Colon (tissue), 2 donors: ENCODE results near the gene CACNA1E.
"Not testable (repeated sequence)": the region's sequence is repeated elsewhere in the genome, so short reads cannot be mapped to it uniquely, and the experiment has no call there.

Experiments used
- FAIRE-seq: peaks from 2 replicates; lab custom pipeline; 2012; peaks lifted over from hg19 to GRCh38; lab: Jason Lieb, UNC
- donor health status: control.
- donor health status: control.

The CACNA1E gene

DNA sequence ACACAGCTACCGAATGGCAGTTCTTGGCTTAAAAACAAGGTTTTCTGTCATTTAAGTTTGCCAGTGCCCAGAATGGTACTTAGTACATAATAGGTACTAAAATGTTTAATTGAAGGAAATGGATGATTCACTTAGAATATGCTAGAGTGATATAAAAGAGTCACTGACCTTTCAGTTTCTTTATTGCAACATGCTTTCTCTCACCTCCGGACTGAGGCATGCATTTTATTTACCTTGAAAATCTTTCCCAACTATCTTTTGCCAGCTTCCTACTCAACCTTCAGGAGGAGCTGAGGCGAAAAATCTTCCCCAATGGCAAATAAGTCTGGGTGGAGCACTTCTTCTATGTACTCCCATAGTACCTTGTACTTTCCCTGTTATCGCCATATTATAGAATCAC is 333.3 kb downstream of the CACNA1E start:
- no peak for FAIRE-seq

- FAIRE-seq, result no peak
Observed at GRCh38 chr1:181817091-181817490, 333.8 kb downstream of the CACNA1E start.

DNA sequence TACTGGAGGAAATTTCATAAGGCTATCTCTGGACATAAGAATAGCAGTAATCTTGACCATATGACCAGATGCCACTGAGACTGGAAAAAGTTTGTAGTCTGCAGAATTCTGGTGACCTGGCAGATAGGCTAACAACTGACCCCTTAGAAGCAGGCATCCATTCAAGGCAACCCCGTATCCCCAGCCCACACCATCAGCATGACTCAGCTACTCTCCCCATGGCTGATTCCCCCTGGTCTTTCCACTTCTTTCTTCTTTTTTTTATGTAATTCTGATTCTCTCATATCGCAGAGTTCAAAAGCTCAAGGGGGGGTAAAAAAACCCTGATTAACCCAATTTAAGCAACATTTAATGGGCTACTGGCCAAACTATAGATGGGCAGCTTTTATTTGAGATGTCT is 335.1 kb downstream of the CACNA1E start:
- no peak for FAIRE-seq

GRCh38 chr1:181818943-181819342 is 335.6 kb downstream of the CACNA1E start:
- no peak for FAIRE-seq

DNA sequence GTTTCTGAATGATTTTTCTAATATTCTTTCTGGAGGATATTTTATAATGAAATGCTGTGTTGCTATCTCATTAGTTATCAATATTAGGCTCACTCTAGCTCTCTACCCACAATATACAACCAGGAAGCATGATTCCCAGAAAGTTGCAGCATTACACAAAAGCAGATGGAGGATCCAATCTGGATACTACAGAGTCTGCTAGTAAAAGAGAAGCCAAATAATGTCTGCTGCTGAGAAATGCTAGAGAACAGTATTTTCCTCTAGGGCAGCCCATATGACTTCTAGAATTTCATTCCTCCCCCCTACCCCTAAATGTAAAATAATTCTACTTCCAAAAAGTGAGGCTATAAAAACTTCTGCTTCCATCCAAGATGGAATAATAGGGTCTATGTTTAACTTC is 338.4 kb downstream of the CACNA1E start:
- FAIRE-seq, result no peak

DNA sequence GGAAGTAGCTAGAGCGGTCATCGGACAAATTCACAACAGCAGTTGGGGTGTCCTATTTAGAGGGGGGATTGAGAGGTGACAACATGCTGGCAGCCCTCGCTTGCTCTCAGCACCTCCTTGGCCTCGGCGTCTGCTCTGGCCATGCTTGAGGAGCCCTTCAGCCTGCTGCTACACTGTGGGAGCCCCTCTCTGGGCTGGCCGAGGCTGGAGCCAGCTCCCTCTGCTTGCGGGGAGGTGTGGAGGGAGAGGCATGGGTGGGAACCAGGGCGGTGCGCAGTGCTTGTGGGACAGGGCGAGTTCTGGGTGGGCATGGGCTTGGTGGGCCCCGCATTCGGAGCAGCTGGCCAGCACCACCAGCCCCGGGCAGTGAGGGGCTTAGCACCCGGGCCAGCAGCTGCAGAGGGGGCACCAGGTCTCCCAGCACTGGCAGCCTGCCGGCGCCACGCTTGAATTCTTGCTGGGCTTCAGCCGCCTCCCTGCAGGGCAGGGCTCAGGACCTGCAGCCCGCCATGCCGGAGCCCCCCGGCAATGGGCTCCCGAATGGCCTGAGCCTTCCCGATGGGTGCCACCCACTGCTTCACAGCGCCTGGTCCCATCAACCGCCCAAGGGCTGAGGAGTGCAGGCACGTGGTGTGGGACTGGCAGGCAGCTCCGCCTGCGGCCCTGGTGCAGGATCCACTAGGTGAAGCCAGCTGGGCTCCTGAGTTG is 349.0 kb downstream of the CACNA1E start:
- FAIRE-seq, result not testable (repeated sequence)

DNA sequence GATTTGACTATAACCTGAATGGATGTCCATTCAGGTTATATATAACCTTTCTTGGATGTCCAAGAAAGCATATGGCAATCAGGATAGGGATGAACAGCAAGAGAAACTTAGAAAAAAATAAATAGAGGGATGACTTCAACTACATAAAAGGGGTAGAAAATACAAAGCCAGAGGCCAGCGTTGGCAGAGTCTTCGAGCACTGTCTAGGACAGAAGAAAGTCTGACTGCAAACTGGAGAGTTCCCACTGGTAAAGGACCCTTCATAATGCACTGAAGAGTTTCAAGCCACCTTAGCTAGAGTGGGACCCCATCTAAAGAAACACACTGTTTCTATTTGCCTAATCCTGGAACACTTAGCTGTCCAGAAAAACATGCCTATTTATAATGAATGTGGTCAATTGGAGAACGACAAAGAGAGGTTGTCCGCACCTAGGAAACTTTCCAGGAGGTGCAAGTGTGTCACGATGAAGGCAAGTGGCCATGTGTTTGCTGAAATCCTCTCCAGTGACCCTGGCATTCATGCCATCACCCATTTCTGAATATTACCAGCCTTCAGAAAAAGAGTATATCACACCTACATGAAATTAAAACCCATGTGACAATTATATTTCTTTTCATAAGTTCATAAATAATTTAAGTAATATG is 362.8 kb downstream of the CACNA1E start:
- FAIRE-seq, result no peak

DNA sequence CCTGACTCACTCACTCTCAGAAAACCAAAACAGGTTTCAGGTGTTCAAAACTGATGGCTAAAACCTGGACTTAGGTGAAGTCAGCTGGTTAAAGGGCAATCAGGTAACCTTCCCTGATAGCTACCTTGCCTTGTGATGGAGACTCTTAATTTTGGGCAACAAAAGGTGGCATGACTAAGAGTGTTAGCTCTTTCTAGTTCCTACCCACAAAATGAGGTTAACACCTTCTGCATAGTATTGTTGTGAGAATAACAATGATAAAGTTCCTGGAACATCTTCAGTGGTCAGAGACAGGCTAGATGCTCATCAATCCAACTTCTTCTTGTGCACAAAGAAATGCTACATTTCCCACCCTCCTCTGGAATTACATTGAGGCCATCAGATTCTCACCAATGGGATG is 363.4 kb downstream of the CACNA1E start:
- no peak for FAIRE-seq

DNA sequence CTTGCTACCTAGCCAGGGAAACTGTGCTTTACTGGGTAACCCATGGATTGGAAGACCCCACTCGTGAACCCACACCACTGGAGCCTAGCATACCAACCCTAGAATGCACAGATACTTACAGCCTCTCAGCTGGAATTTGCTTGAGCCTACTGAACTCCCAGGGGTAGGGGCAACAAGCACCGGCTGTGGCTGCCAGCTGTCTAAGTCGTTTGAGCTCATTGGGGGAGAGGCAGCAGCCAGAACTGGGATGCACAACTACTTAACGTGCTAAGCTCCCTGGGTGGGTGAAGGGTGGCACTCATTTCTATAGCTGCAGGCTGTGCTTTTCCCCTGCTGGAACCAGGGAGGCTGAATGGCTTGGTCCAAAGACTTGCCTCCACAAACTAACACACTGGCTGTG is 365.8 kb downstream of the CACNA1E start:
- FAIRE-seq, result no peak

DNA sequence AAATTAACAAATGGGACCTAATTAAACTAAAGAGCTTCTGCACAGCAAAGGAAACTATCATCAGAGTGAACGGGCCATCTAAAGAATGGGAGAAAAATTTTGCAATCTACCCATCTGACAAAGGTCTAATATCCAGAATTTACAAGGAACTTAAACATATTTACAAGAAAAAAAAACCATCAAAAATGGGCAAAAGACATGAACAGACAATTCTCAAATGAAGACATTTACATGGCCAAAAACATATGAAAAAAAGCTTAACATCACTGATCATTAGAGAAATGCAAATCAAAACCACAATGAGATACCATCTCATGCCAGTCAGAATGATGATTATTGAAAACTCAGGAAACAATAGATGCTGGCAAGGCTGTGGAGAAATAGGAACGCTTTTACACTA is 370.9 kb downstream of the CACNA1E start:
- FAIRE-seq, result not testable (repeated sequence)

DNA sequence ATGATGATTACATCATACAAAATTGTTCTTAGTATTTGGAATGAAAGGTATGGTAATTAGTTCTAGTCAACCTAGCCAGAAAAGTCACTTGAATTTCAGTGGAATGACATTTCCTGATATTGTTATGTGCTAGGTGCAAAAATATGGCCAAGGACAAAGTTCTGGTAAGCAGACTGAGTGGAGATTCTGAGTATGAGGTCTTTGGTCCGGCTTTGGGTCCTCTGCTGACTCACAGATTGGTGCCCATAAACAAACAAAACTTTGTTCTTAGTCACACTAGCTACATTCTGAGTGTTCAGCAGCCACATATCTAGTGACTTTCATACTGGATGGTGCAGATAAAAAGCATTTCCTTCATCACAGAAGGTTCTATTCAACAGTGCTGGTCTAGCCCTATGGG is 372.1 kb downstream of the CACNA1E start:
- FAIRE-seq, result no peak
